Measurements from ENCODE around the gene LRP2.
"Not testable (repeated sequence)": the region's sequence is repeated elsewhere in the genome, so short reads cannot be mapped to it uniquely, and the experiment has no call there.

The LRP2 gene

DNA sequence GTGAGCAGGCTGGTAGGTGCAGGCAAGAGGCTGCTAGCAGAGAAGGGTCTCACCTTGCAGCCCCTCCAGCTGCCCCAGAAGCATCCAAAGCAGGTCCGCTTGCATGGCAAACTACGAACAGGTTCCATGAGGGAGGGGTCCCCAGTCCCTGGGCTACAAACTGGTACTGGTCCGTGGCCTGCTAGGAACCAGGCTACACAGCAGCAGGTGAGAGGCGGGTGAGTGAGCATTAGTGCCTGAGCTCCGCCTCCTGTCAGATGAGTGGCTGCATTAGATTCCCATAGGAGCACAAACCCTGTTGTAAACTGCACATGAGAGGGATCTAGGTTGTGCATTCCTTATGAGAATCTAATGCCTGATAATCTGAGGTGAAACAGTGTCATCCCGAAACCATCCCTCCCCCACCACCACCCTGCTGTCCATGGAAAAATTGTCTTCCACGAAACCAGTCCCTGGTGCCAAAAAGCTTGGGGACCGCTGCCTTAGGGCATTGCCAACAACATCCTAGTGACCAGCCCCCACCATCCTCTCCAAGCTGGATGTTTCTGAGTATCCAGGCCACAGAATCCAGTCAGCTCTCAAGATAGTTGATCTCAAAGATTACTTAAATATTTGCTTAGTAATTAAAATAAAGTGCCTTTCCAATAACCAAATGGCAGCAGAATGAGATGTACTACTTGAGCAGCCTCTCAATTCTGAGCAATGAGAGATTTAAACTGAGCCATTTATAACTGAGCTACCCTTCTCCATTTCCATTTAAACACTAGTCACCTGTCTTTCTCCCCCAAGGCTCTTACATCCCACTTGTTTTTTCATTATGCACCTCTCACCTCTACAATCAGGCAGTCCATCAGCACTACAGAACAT is 32.4 kb downstream of the LRP2 start (continued):
- TF ChIP-seq ZXDB (tag by site-specific recombination; IDR thresholded peaks at IDR 0.05), result no peak
- TF ChIP-seq GLI2 (tag by site-specific recombination; IDR thresholded peaks at IDR 0.05; ENCODE audit: borderline replicate concordance, low read depth), result no peak
- TF ChIP-seq KLF9 (tag by site-specific recombination; IDR thresholded peaks at IDR 0.05; ENCODE audit: low read depth), result no peak
- no peak for TF ChIP-seq ZNF132 (tag by site-specific recombination; IDR thresholded peaks at IDR 0.05; ENCODE audit: borderline replicate concordance)

DNA sequence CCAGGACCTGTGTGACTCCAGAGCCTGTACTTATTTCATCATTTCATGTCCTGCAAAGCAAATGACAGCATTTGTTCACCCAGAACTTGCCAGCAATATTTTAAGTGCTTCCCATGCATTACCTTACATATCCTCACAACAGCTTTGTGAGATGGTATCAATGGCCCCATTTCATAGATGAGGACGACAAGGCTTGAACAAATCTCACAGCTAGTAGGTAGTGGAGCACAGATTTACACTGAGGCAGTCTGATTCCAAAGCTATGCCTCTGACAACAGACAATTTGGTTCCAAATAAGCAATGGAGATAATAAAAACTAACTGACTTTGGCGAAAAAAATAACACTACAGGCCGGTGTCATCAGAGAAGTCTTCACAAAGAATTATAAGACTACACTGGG is 33.5 kb downstream of the LRP2 start:
- no peaks in the 10 kb centered on the region for H3K9me3 ChIP-seq (ENCODE audit: control insufficient read depth, insufficient read depth, low read depth, low read length)
- no peak overlapping the region for H3K27ac ChIP-seq (ENCODE audit: extremely low read depth, low read depth, low read length)
- ChIA-PET POLR2A (no interaction called here), CTCF (interaction anchor here (0.9 kb wide), 1 partner anchor 121 kb away, joined by 4 read pairs; no protein-coding TSS in a partner anchor)
- peaks cover 15% of the 10 kb centered on the region for H3K4me1 ChIP-seq (ENCODE audit: control insufficient read depth, insufficient read depth, low read length)
- TF ChIP-seq ZNF626 (tag by site-specific recombination; IDR thresholded peaks at IDR 0.05) (no peak), SP3 (tag by site-specific recombination; IDR thresholded peaks at IDR 0.05) (no peak), ZNF23 (tag by site-specific recombination; IDR thresholded peaks at IDR 0.05; ENCODE audit: borderline replicate concordance) (no peak), ZNF660 (tag by site-specific recombination; IDR thresholded peaks at IDR 0.05) (no peak), ZNF211 (tag by site-specific recombination; IDR thresholded peaks at IDR 0.05; ENCODE audit: low read depth) (no peak)
- TF ChIP-seq, protein P1, sequence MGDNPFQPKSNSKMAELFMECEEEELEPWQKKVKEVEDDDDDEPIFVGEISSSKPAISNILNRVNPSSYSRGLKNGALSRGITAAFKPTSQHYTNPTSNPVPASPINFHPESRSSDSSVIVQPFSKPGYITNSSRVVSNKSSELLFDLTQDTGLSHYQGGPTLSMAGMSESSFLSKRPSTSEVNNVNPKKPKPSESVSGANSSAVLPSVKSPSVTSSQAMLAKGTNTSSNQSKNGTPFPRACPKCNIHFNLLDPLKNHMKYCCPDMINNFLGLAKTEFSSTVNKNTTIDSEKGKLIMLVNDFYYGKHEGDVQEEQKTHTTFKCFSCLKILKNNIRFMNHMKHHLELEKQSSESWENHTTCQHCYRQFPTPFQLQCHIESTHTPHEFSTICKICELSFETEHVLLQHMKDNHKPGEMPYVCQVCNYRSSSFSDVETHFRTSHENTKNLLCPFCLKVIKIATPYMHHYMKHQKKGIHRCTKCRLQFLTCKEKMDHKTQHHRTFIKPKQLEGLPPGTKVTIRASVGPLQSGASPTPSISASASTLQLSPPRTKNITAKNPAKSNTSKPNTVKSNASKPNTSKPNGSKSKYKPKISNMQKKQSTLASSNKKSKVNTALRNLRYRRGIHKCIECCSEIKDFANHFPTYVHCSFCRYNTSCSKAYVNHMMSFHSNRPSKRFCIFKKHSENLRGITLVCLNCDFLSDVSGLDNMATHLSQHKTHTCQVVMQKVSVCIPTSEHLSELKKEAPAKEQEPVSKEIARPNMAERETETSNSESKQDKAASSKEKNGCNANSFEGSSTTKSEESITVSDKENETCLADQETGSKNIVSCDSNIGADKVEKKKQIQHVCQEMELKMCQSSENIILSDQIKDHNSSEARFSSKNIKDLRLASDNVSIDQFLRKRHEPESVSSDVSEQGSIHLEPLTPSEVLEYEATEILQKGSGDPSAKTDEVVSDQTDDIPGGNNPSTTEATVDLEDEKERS (tag by site-specific recombination; IDR thresholded peaks at IDR 0.05), result no peak
- TF ChIP-seq, protein P2, sequence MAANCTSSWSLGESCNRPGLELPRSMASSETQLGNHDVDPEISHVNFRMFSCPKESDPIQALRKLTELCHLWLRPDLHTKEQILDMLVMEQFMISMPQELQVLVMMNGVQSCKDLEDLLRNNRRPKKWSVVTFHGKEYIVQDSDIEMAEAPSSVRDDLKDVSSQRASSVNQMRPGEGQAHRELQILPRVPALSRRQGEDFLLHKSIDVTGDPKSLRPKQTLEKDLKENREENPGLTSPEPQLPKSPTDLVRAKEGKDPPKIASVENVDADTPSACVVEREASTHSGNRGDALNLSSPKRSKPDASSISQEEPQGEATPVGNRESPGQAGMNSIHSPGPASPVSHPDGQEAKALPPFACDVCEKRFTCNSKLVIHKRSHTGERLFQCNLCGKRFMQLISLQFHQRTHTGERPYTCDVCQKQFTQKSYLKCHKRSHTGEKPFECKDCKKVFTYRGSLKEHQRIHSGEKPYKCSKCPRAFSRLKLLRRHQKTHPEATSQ (tag by site-specific recombination; IDR thresholded peaks at IDR 0.05), result no peak
- TF ChIP-seq, protein P3, sequence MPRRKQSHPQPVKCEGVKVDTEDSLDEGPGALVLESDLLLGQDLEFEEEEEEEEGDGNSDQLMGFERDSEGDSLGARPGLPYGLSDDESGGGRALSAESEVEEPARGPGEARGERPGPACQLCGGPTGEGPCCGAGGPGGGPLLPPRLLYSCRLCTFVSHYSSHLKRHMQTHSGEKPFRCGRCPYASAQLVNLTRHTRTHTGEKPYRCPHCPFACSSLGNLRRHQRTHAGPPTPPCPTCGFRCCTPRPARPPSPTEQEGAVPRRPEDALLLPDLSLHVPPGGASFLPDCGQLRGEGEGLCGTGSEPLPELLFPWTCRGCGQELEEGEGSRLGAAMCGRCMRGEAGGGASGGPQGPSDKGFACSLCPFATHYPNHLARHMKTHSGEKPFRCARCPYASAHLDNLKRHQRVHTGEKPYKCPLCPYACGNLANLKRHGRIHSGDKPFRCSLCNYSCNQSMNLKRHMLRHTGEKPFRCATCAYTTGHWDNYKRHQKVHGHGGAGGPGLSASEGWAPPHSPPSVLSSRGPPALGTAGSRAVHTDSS (tag by site-specific recombination; IDR thresholded peaks at IDR 0.05), result no peak
- H3K4me3 ChIP-seq (ENCODE audit: low read depth, low read length), result no peak overlapping the region
- H3K36me3 ChIP-seq (ENCODE audit: control insufficient read depth in 2 of 2, insufficient read depth in 1 of 2, low read length in 2 of 2), result no peaks in the 10 kb centered on the region

DNA sequence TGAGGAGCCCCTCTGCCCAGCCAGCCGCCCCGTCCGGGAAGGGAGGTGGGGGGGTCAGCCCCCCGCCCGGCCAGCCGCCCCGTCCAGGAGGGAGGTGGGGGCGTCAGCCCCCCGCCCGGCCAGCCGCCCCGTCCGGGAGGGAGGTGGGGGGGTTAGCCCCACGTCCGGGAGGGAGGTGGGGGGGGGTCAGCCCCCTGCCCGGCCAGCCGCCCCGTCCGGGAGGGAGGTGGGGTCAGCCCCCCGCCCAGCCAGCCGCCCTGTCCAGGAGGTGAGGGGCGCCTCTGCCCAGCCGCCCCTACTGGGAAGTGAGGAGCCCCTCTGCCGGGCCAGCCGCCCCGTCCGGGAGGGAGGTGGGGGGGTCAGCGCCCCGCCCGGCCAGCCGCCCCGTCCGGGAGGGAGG is 34.5 kb downstream of the LRP2 start:
- CTCF ChIA-PET; POLR2A ChIA-PET; H3K9me3 ChIP-seq (ENCODE audit: control insufficient read depth, insufficient read depth, low read depth, low read length); H3K36me3 ChIP-seq (ENCODE audit: control insufficient read depth in 2 of 2, insufficient read depth in 1 of 2, low read length in 2 of 2); H3K27ac ChIP-seq (ENCODE audit: extremely low read depth, low read depth, low read length); H3K4me3 ChIP-seq (ENCODE audit: low read depth, low read length): not testable (repeated sequence)
- H3K4me1 ChIP-seq (ENCODE audit: control insufficient read depth, insufficient read depth, low read length), result peaks cover 22% of the 10 kb centered on the region

DNA sequence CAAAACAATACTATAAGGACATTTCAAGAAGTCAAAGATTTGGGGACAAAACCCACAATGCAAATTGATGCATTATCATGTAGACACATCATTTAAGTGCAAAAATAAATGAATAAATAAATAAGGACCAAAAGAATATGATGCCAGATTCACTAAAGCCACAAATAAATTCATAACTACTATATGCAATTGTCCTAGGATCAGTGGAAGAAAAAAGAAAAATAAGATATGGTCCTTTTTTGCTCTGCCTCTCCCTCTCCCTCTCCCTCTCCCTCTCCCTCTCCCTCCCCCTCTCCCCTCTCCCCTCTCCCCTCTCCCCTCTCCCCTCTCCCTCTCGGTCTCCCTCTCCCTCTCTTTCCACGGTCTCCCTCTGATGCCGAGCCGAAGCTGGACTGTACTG is 36.4 kb downstream of the LRP2 start:
- H3K36me3 ChIP-seq (ENCODE audit: control insufficient read depth in 2 of 2, insufficient read depth in 1 of 2, low read length in 2 of 2); H3K9me3 ChIP-seq (ENCODE audit: control insufficient read depth, insufficient read depth, low read depth, low read length); H3K4me3 ChIP-seq (ENCODE audit: low read depth, low read length); H3K27ac ChIP-seq (ENCODE audit: extremely low read depth, low read depth, low read length); CTCF ChIA-PET; POLR2A ChIA-PET: not testable (repeated sequence)
- peaks cover 22% of the 10 kb centered on the region for H3K4me1 ChIP-seq (ENCODE audit: control insufficient read depth, insufficient read depth, low read length)

Data from HEK293 (cell line).